ACHN (cell line): Measurements from ENCODE around the gene KAT2A.

Experiments
- DNase-seq: peaks from one replicate; pipeline ENCODE4 v3.0.0-alpha.2; 2015
- in situ Hi-C: cut with HindIII; loops from 2 replicates; pipeline ENCODE4 v1.10.0; 2017; ENCODE audit warnings: low sequenced_read_pairs, low pct_ligation_motif_present, low pct_unique_long_range_greater_than_20kb

The KAT2A gene

GRCh38 chr17:42138749-42139492 is 17.8 kb upstream of the KAT2A start:
- DNase-seq: no peak
- in situ Hi-C loops: no loop called here

- in situ Hi-C loops: no loop called here
- DNase-seq: no peak
Measured at GRCh38 chr17:42136654-42137051, 15.5 kb upstream of the KAT2A start.

- DNase-seq: peak; percentile 72
- in situ Hi-C loops: no loop called here
Measured at GRCh38 chr17:42135664-42136653, 14.8 kb upstream of the KAT2A start.

GRCh38 chr17:42135151-42135550 is 14.0 kb upstream of the KAT2A start:
- DNase-seq: no peak
- in situ Hi-C loops: no loop called here

- DNase-seq: peak; percentile 31
- in situ Hi-C loops: no loop called here
Measured at GRCh38 chr17:42133461-42134041, 12.4 kb upstream of the KAT2A start.

GRCh38 chr17:42132941-42133340 is 11.8 kb upstream of the KAT2A start:
- in situ Hi-C loops: no loop called here
- peak; percentile 91 for DNase-seq

- in situ Hi-C loops: no loop called here
- no peak for DNase-seq
Measured at GRCh38 chr17:42131981-42132432, 10.8 kb upstream of the KAT2A start.

GRCh38 chr17:42131232-42131631 is 10.1 kb upstream of the KAT2A start:
- in situ Hi-C loops: no loop called here
- DNase-seq: no peak

- no peak for DNase-seq
- in situ Hi-C loops: no loop called here
Measured at GRCh38 chr17:42130310-42130936, 9.3 kb upstream of the KAT2A start.

GRCh38 chr17:42129109-42129837 is 8.1 kb upstream of the KAT2A start:
- DNase-seq: no peak
- in situ Hi-C loops: no loop called here

- in situ Hi-C loops: no loop called here
- DNase-seq: no peak
Measured at GRCh38 chr17:42127414-42127813, 6.2 kb upstream of the KAT2A start.

GRCh38 chr17:42126836-42127235 is 5.7 kb upstream of the KAT2A start:
- in situ Hi-C loops: no loop called here
- DNase-seq: no peak

GRCh38 chr17:42125565-42125964 is 4.4 kb upstream of the KAT2A start:
- in situ Hi-C loops: no loop called here
- no peak for DNase-seq

GRCh38 chr17:42124256-42124655 is 3.1 kb upstream of the KAT2A start:
- in situ Hi-C loops: loop anchor here (25.0 kb wide), 1 partner anchor 162 kb away; the partner anchor contains the start of gene CNP
- DNase-seq: no peak

GRCh38 chr17:42122371-42123303 is 1.5 kb upstream of the KAT2A start, which contains the start of gene HSPB9:
HSPB9 (plus strand) TSS chr17:42122804; CDS start chr17:42122851, 47 bp downstream.
- DNase-seq: no peak
- in situ Hi-C loops: loop anchor here (25.0 kb wide), 1 partner anchor 160 kb away; the partner anchor contains the start of gene CNP

GRCh38 chr17:42120161-42120769 is 902 bp downstream of the KAT2A start:
- in situ Hi-C loops: loop anchor here (25.0 kb wide), 1 partner anchor 158 kb away; the partner anchor contains the start of gene CNP
- no peak for DNase-seq
